K562 (cell line): ENCODE measurements around the gene DGCR8. TPM values are rescaled to one million over a fixed set of nuclear protein-coding genes. Genes with fewer than 3 reads are reported as not detected.
A peak's percentile ranks its signal among the peaks of the same experiment; 100 is the strongest.

Source experiments
- CHD2 ChIP-seq: IDR thresholded peaks from 2 replicates; pipeline ENCODE4 v1.6.1; 2011; ENCODE audit warnings: low read depth, low read length
- EZH2 ChIP-seq: IDR thresholded peaks from 2 replicates; pipeline ENCODE4 v1.6.1; 2012; ENCODE audit warnings: low read depth, mild to moderate bottlenecking, inconsistent platforms, low read length, borderline replicate concordance
- FOXK1 ChIP-seq: sonication (generic); formaldehyde crosslinking; IDR thresholded peaks from 2 replicates; pipeline ENCODE4 v1.8.0; 2022; ENCODE audit warnings: missing genetic modification reagents, mild to moderate bottlenecking, borderline replicate concordance
- GTF2A2 ChIP-seq: IDR thresholded peaks from 2 replicates; pipeline ENCODE4 v1.6.1; 2016; ENCODE audit warnings: mild to moderate bottlenecking, missing genetic modification characterization, missing compliant biosample characterization
- IFI16 ChIP-seq: fragments of 250-450 bp; sonication (Bioruptor Pico); IDR thresholded peaks from 2 replicates; pipeline ENCODE4 v2.1.2; 2022; ENCODE audit warnings: mild to moderate bottlenecking, inconsistent platforms
- MEF2A ChIP-seq: IDR thresholded peaks from 2 replicates; pipeline ENCODE4 v1.6.1; 2011; ENCODE audit warnings: low read depth, mild to moderate bottlenecking, low read length, moderate library complexity; ENCODE audit not compliant: control insufficient read depth
- NCOA4 ChIP-seq: fragments of 450-650 bp; IDR thresholded peaks from 2 replicates; pipeline ENCODE4 v1.6.1; 2018; ENCODE audit warnings: mild to moderate bottlenecking; ENCODE audit not compliant: partially characterized antibody
- NCOR1 ChIP-seq: fragments of 450-650 bp; IDR thresholded peaks from 2 replicates; pipeline ENCODE4 v1.6.1; 2016; ENCODE audit warnings: mild to moderate bottlenecking, moderate library complexity
- PHB2 ChIP-seq: fragments of 450-650 bp; IDR thresholded peaks from 2 replicates; pipeline ENCODE4 v1.6.1; 2017; ENCODE audit warnings: low read depth
- SLC30A9 ChIP-seq: fragments of 250-450 bp; sonication (Bioruptor Pico); IDR thresholded peaks from 2 replicates; pipeline ENCODE4 v1.8.0; 2022; ENCODE audit warnings: mild to moderate bottlenecking, moderate library complexity
- SRF ChIP-seq, 2 experiments: fragments of 250-450, 450-650 bp in 1 of 2; sonication (Bioruptor Pico) in 1 of 2; sonication (generic) in 1 of 2; formaldehyde crosslinking; IDR thresholded peaks; 2 replicates each; pipeline versions ENCODE4 v1.5.0 to v1.5.1; 2020 to 2022; ENCODE audit warnings: mild to moderate bottlenecking in 1 of 2, missing genetic modification reagents in 1 of 2
- XRCC4 ChIP-seq: IDR thresholded peaks from one replicate; pipeline ENCODE4 v1.6.1; 2011; ENCODE audit not compliant: insufficient read depth, insufficient read length; ENCODE audit errors: extremely low read depth
- ZBTB7A ChIP-seq: IDR thresholded peaks from 2 replicates; pipeline ENCODE4 v1.6.1; 2011; ENCODE audit warnings: low read depth, mild to moderate bottlenecking, low read length, moderate library complexity, borderline replicate concordance; ENCODE audit not compliant: control insufficient read depth
- ZNF140 ChIP-seq: fragments of 250-450 bp; sonication (Bioruptor Pico); IDR thresholded peaks from 2 replicates; pipeline ENCODE4 v1.8.0; 2021; ENCODE audit warnings: moderate library complexity, mild to moderate bottlenecking, inconsistent platforms
- ZNF24 ChIP-seq: fragments of 450-650 bp; IDR thresholded peaks from 2 replicates; pipeline ENCODE4 v1.6.1; 2016
- ZSCAN29 ChIP-seq: fragments of 450-650 bp; IDR thresholded peaks from 2 replicates; pipeline ENCODE4 v1.6.1; 2017
- polyA plus RNA-seq, 8 experiments: library from polyadenylated mRNA; depleted of rRNA in 4 of 8; stranded (reverse) in 5 of 8; unstranded in 3 of 8; fragments of >200 nt; fragmentation: Nextera tagmentation in 2 of 8; fragmentation: Illumina TruSeq in 1 of 8; extraction: Ambion mirVana in 2 of 8; extraction: Trizol in 1 of 8; gene quantifications; 2 replicates each; pipeline versions ENCODE4 v1.2.1 to v1.2.3, GENCODE V29; 2011 to 2014; ENCODE audit warnings: inconsistent platforms in 1 of 8, missing spikeins in 1 of 8
- total RNA-seq, 7 experiments: library from RNA; depleted of rRNA in 6 of 7; stranded (reverse); fragments of >200 nt in 6 of 7; fragmentation: Illumina TruSeq in 2 of 7; extraction: Trizol in 2 of 7; gene quantifications; 2 replicates each; pipeline versions ENCODE4 v1.2.1 to v1.2.3, GENCODE V29; 2011 to 2021; ENCODE audit warnings: low replicate concordance in 1 of 7
- TF ChIP-seq, protein P1 (sequence below): sonication (generic); formaldehyde crosslinking; IDR thresholded peaks from 2 replicates; pipeline ENCODE4 v1.8.1; 2022; ENCODE audit warnings: missing genetic modification reagents
- TF ChIP-seq, protein P2 (sequence below): fragments of 250-450 bp; sonication (Bioruptor Pico); IDR thresholded peaks from 2 replicates; pipeline ENCODE4 v1.4.0; 2020; ENCODE audit warnings: mild to moderate bottlenecking, moderate library complexity
- TF ChIP-seq, protein P3 (sequence below): fragments of 250-450 bp; sonication (Bioruptor Pico); IDR thresholded peaks from 2 replicates; pipeline ENCODE4 v1.6.1; 2021; ENCODE audit warnings: mild to moderate bottlenecking
- TF ChIP-seq, protein P4 (sequence below): fragments of 450-650 bp; IDR thresholded peaks from 2 replicates; pipeline ENCODE4 v1.6.1; 2017; ENCODE audit warnings: antibody characterized with exemption, mild to moderate bottlenecking

DGCR8 gene
- total and polyA plus RNA-seq, 9 of the 15 experiments (the other 6 are each of a cell fraction or from before 2014, with no cell fraction given), result 5.9 to 144 (median 80.1) TPM

DNA sequence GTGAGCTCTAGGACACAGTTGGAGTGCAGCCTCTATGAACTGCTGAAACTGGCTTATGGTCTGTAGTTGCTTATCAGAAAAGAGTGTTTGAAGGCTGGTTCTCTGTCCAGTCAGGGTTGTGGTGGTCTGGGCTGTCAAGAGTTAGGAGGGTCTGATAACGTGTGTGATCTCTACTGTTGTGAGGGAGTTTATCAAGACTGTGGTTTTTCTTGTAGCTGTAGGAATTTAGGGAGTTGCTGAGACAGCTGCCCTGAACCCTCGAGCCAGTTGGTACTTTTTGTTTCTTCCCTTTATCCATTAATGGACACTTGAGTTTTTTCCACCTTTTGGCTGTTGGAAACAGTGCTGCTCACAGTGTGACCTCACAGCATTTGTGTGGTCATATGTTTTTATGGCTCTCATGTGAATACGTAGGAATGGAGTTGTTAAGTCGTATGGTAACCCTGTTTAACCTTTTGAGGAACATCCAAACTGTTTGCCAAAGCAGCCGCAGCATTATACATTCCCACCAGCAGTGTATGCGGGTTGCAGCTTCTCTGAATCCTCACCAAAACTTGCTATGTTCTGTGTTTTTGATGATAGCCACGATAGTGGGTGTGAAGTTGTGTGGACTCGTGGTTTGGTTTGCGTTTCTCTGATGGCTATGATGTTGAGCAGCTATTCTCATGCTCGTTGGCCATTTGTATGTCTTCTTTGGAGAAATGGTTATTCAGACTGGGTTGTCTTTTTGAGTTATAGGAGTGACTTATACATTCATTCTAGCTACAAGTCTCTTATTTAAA, 20.9 kb upstream of the DGCR8 start (continued):
- TF ChIP-seq MEF2A, result no peak
- TF ChIP-seq ZBTB7A, result no peak
- no peak for TF ChIP-seq ZNF140 (CRISPR knock-in tag)
- TF ChIP-seq CHD2, result no peak
- peak; percentile 91 for TF ChIP-seq ZSCAN29
- TF ChIP-seq, protein P1, sequence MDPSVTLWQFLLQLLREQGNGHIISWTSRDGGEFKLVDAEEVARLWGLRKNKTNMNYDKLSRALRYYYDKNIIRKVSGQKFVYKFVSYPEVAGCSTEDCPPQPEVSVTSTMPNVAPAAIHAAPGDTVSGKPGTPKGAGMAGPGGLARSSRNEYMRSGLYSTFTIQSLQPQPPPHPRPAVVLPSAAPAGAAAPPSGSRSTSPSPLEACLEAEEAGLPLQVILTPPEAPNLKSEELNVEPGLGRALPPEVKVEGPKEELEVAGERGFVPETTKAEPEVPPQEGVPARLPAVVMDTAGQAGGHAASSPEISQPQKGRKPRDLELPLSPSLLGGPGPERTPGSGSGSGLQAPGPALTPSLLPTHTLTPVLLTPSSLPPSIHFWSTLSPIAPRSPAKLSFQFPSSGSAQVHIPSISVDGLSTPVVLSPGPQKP (CRISPR knock-in tag), result no peak
- TF ChIP-seq NCOR1, result no peak
- TF ChIP-seq XRCC4, result no peak
- no peak for TF ChIP-seq FOXK1 (CRISPR knock-in tag)
- no peak for TF ChIP-seq GTF2A2 (tag)
- no peak; the same call in 1 of the 2 replicates for TF ChIP-seq EZH2
- TF ChIP-seq, protein P2, sequence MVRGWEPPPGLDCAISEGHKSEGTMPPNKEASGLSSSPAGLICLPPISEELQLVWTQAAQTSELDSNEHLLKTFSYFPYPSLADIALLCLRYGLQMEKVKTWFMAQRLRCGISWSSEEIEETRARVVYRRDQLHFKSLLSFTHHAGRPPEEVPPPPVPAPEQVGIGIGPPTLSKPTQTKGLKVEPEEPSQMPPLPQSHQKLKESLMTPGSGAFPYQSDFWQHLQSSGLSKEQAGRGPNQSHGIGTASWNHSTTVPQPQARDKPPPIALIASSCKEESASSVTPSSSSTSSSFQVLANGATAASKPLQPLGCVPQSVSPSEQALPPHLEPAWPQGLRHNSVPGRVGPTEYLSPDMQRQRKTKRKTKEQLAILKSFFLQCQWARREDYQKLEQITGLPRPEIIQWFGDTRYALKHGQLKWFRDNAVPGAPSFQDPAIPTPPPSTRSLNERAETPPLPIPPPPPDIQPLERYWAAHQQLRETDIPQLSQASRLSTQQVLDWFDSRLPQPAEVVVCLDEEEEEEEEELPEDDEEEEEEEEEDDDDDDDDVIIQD (CRISPR knock-in tag), result no peak
- no peak for TF ChIP-seq SLC30A9 (CRISPR knock-in tag)
- TF ChIP-seq, protein P3, sequence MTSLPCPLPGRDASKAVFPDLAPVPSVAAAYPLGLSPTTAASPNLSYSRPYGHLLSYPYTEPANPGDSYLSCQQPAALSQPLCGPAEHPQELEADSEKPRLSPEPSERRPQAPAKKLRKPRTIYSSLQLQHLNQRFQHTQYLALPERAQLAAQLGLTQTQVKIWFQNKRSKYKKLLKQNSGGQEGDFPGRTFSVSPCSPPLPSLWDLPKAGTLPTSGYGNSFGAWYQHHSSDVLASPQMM (CRISPR knock-in tag), result no peak
- peak; percentile 48; the same call in 1 of the 2 replicates for TF ChIP-seq IFI16 (CRISPR knock-in tag)
- no peak; a peak in 1 of 4 replicates for TF ChIP-seq SRF (CRISPR knock-in tag; IDR thresholded peaks at IDR 0.05)
- TF ChIP-seq, protein P4, sequence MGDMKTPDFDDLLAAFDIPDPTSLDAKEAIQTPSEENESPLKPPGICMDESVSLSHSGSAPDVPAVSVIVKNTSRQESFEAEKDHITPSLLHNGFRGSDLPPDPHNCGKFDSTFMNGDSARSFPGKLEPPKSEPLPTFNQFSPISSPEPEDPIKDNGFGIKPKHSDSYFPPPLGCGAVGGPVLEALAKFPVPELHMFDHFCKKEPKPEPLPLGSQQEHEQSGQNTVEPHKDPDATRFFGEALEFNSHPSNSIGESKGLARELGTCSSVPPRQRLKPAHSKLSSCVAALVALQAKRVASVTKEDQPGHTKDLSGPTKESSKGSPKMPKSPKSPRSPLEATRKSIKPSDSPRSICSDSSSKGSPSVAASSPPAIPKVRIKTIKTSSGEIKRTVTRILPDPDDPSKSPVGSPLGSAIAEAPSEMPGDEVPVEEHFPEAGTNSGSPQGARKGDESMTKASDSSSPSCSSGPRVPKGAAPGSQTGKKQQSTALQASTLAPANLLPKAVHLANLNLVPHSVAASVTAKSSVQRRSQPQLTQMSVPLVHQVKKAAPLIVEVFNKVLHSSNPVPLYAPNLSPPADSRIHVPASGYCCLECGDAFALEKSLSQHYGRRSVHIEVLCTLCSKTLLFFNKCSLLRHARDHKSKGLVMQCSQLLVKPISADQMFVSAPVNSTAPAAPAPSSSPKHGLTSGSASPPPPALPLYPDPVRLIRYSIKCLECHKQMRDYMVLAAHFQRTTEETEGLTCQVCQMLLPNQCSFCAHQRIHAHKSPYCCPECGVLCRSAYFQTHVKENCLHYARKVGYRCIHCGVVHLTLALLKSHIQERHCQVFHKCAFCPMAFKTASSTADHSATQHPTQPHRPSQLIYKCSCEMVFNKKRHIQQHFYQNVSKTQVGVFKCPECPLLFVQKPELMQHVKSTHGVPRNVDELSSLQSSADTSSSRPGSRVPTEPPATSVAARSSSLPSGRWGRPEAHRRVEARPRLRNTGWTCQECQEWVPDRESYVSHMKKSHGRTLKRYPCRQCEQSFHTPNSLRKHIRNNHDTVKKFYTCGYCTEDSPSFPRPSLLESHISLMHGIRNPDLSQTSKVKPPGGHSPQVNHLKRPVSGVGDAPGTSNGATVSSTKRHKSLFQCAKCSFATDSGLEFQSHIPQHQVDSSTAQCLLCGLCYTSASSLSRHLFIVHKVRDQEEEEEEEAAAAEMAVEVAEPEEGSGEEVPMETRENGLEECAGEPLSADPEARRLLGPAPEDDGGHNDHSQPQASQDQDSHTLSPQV, result no peak
- TF ChIP-seq PHB2, result 0 out of 2 replicates have a peak, but pooled peaks have one; percentile 37
- peak; percentile 51 for TF ChIP-seq NCOA4
- peak; percentile 22; the same call in 1 of the 2 replicates for TF ChIP-seq ZNF24
